Liver (tissue), 3 donors: Measurements from ENCODE around the gene SLC51B.

ENCODE experiments used
- CTCF ChIP-seq: fragments of 150-350 bp; IDR thresholded peaks from 2 replicates; pipeline ENCODE4 v1.5.1; 2017; ENCODE audit warnings: improper control_type of control experiment, low read depth, low read length; ENCODE audit not compliant: missing input control
- EGR1 ChIP-seq, 2 donors: IDR thresholded peaks; 2 replicates each; pipeline ENCODE4 v1.6.1; 2016 to 2018; ENCODE audit warnings: antibody characterized with exemption in 2 of 2, low read depth in 2 of 2
- GABPA ChIP-seq, 2 donors: IDR thresholded peaks in 1 of 2; conservative IDR thresholded peaks in 1 of 2; 2 replicates each; pipeline ENCODE4 v1.6.1; 2016; ENCODE audit warnings: antibody characterized with exemption in 2 of 2, mild to moderate bottlenecking in 1 of 2, moderate library complexity in 1 of 2
- JUND ChIP-seq, 2 donors: IDR thresholded peaks; 2 replicates each; pipeline ENCODE4 v1.6.1; 2016; ENCODE audit warnings: antibody characterized with exemption in 2 of 2
- MAX ChIP-seq: IDR thresholded peaks from 2 replicates; pipeline ENCODE4 v1.6.1; 2016; ENCODE audit warnings: antibody characterized with exemption
- RXRA ChIP-seq, 2 donors: IDR thresholded peaks; 2 replicates each; pipeline ENCODE4 v1.6.1; 2017 to 2018; ENCODE audit warnings: antibody characterized with exemption in 2 of 2, mild to moderate bottlenecking in 1 of 2
- YY1 ChIP-seq: IDR thresholded peaks from 2 replicates; pipeline ENCODE4 v1.6.1; 2016; ENCODE audit warnings: antibody characterized with exemption, mild to moderate bottlenecking
- TF ChIP-seq, protein P1 (sequence below): IDR thresholded peaks from 2 replicates; pipeline ENCODE4 v1.6.1; 2016; ENCODE audit warnings: antibody characterized with exemption, mild to moderate bottlenecking
- donor health status: healthy.
- donor health status: healthy.

DNA sequence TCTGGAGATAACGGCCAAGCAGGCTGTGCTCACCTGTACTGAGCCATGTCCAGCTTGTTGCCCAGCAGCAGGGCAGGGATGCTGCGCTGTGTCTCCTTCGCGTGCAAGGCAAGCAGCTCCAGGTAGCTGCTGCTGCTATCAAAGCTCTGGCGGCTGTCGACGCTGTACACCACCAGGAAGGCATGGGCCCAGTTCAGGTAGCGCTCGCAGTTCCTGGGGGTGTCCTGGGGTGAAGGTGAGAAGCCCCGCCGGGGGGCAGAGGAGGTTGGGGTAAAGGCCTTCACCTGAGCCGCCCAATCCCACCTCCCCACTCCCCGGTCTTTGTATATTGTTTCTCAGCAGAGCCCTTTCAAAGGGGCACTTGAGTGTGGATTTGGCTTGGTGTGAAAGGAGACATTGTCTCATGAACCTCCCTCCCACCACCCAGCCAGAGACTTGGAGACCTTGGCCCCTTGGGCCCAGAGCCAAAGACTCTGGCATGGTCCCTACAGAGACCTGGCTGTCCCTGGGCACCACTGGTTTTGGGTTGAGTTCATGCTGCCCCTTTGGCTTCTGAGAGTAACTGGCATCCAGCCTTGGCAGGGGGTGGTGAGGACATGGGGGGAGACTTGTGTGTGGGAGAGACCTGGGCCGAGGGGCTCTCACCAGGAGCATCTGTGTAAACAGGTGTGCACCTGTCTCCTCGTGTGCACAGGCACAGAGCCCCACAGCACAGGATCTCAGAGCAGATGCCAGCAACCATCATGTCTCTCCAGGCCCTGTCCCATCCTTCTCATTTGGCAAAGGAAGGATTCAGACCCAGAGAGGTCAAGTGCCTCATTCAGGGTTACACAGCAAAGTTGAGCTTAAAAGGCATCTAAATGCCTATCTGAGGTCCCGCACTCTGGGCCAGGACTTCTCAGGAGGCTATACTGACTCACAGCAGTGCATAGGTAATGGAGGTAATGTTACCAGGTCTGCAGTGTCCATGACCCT, 13.5 kb downstream of the SLC51B start:
- TF ChIP-seq, protein P1, sequence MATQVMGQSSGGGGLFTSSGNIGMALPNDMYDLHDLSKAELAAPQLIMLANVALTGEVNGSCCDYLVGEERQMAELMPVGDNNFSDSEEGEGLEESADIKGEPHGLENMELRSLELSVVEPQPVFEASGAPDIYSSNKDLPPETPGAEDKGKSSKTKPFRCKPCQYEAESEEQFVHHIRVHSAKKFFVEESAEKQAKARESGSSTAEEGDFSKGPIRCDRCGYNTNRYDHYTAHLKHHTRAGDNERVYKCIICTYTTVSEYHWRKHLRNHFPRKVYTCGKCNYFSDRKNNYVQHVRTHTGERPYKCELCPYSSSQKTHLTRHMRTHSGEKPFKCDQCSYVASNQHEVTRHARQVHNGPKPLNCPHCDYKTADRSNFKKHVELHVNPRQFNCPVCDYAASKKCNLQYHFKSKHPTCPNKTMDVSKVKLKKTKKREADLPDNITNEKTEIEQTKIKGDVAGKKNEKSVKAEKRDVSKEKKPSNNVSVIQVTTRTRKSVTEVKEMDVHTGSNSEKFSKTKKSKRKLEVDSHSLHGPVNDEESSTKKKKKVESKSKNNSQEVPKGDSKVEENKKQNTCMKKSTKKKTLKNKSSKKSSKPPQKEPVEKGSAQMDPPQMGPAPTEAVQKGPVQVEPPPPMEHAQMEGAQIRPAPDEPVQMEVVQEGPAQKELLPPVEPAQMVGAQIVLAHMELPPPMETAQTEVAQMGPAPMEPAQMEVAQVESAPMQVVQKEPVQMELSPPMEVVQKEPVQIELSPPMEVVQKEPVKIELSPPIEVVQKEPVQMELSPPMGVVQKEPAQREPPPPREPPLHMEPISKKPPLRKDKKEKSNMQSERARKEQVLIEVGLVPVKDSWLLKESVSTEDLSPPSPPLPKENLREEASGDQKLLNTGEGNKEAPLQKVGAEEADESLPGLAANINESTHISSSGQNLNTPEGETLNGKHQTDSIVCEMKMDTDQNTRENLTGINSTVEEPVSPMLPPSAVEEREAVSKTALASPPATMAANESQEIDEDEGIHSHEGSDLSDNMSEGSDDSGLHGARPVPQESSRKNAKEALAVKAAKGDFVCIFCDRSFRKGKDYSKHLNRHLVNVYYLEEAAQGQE, result no peak
- TF ChIP-seq CTCF (no peak), MAX (no peak), EGR1 (IDR thresholded peaks at IDR 0.05; ENCODE audit: low read depth in 2 of 2) (no peak), GABPA (IDR thresholded peaks at IDR 0.05 in 1 of 2, conservative IDR thresholded peaks at IDR 0.05 in 1 of 2) (no peak), JUND (IDR thresholded peaks at IDR 0.05) (no peak), YY1 (no peak), RXRA (IDR thresholded peaks at IDR 0.05) (no peak)
